WTC11 (cell line): Measurements from ENCODE around the gene IPO11.

Experiments
- ATF1 ChIP-seq: sonication (generic); formaldehyde crosslinking; IDR thresholded peaks from 2 replicates; pipeline ENCODE4 v1.8.1; 2023; ENCODE audit warnings: mild to moderate bottlenecking, moderate library complexity, missing genetic modification reagents
- TP53 ChIP-seq: sonication (generic); formaldehyde crosslinking; IDR thresholded peaks from 2 replicates; pipeline ENCODE4 v1.8.1; 2023; ENCODE audit warnings: mild to moderate bottlenecking, missing genetic modification reagents
- ZNF423 ChIP-seq: fragments of 250-450 bp; sonication (Bioruptor Pico); IDR thresholded peaks from 2 replicates; pipeline ENCODE4 v2.1.2; 2022; ENCODE audit warnings: mild to moderate bottlenecking, moderate library complexity
- TF ChIP-seq, protein P1 (sequence below): sonication (generic); formaldehyde crosslinking; IDR thresholded peaks from 2 replicates; pipeline ENCODE4 v1.8.1; 2023; ENCODE audit warnings: mild to moderate bottlenecking, missing genetic modification reagents, moderate library complexity
- TF ChIP-seq, protein P2 (sequence below): fragments of 200-600 bp; IDR thresholded peaks from 2 replicates; pipeline ENCODE4 v1.8.0; 2022; ENCODE audit warnings: antibody characterized with exemption

DNA sequence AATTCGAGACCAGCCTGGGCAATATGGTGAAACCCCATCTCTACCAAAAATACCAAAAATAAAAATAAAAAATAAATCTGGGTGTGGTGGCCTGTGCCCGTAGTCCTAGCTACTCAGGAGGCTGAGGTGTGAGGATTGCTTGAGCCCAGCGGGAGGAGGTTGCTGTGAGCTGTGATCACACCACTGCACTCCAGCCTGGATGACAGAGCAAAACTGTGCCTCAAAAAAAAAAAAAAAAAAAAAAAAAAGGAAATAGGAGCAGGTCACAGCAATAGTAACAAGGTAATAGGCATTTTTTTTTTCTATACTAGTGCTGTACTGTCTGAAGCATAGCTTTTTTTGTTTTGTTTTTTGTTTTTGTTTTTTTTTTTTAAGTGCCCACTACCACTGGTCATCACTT is 171.8 kb downstream of the IPO11 start:
- TF ChIP-seq ATF1 (CRISPR knock-in tag) (no peak), TP53 (CRISPR knock-in tag) (no peak), ZNF423 (CRISPR knock-in tag) (no peak)
- TF ChIP-seq, protein P1, sequence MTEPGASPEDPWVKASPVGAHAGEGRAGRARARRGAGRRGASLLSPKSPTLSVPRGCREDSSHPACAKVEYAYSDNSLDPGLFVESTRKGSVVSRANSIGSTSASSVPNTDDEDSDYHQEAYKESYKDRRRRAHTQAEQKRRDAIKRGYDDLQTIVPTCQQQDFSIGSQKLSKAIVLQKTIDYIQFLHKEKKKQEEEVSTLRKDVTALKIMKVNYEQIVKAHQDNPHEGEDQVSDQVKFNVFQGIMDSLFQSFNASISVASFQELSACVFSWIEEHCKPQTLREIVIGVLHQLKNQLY (CRISPR knock-in tag) = no peak
- TF ChIP-seq, protein P2, sequence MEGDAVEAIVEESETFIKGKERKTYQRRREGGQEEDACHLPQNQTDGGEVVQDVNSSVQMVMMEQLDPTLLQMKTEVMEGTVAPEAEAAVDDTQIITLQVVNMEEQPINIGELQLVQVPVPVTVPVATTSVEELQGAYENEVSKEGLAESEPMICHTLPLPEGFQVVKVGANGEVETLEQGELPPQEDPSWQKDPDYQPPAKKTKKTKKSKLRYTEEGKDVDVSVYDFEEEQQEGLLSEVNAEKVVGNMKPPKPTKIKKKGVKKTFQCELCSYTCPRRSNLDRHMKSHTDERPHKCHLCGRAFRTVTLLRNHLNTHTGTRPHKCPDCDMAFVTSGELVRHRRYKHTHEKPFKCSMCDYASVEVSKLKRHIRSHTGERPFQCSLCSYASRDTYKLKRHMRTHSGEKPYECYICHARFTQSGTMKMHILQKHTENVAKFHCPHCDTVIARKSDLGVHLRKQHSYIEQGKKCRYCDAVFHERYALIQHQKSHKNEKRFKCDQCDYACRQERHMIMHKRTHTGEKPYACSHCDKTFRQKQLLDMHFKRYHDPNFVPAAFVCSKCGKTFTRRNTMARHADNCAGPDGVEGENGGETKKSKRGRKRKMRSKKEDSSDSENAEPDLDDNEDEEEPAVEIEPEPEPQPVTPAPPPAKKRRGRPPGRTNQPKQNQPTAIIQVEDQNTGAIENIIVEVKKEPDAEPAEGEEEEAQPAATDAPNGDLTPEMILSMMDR = no peak
